ENCODE measurements around the gene TRAF2.

GRCh38 chr9:136862849-136863622 lies 23.3 kb upstream of the TRAF2 start:
- TF ChIP-seq CTCF (conservative IDR thresholded peaks at IDR 0.05; ENCODE audit: low read depth, low read length) (no peak), EZH2 (IDR thresholded peaks at IDR 0.05; ENCODE audit: borderline replicate concordance, low read depth, low read length, poor library complexity, severe bottlenecking) (no peak)
